ENCODE results near the gene ATP8A2.

The ATP8A2 gene

DNA sequence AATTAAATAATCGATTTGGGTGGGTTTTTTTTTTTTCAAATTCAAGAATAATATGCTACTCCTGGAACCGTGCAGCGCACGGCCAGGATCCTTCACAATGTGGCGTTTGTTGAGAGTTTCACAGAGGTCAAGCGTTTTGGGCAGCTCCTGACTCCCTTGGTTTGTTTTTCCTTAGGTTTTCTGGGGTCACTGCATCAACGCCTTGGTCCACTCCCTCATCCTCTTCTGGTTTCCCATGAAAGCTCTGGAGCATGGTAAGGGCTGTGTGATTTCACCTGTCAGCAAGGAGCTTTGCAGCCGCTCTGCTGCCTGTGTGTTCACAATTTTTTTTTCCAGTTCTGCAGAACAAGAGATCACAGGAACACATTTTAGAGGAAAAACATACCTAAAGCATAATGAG is 467.6 kb downstream of the ATP8A2 start:
- peak overlapping the region; percentile 9 for H3K4me3 Mint-ChIP-seq
- no peak for DNase-seq
- H3K4me1 Mint-ChIP-seq = peaks cover 70% of the 10 kb centered on the region
- TF ChIP-seq, protein P1, sequence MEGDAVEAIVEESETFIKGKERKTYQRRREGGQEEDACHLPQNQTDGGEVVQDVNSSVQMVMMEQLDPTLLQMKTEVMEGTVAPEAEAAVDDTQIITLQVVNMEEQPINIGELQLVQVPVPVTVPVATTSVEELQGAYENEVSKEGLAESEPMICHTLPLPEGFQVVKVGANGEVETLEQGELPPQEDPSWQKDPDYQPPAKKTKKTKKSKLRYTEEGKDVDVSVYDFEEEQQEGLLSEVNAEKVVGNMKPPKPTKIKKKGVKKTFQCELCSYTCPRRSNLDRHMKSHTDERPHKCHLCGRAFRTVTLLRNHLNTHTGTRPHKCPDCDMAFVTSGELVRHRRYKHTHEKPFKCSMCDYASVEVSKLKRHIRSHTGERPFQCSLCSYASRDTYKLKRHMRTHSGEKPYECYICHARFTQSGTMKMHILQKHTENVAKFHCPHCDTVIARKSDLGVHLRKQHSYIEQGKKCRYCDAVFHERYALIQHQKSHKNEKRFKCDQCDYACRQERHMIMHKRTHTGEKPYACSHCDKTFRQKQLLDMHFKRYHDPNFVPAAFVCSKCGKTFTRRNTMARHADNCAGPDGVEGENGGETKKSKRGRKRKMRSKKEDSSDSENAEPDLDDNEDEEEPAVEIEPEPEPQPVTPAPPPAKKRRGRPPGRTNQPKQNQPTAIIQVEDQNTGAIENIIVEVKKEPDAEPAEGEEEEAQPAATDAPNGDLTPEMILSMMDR (IDR thresholded peaks at IDR 0.05) = no peak
- H3K36me3 Mint-ChIP-seq (ENCODE audit: low read depth) = no peaks in the 10 kb centered on the region
- H3K27me3 Mint-ChIP-seq (ENCODE audit: low read depth, poor library complexity) = peaks cover 5% of the 10 kb centered on the region
- H3K27ac Mint-ChIP-seq = peak overlapping the region; percentile 84
- peaks cover 7% of the 10 kb centered on the region for H3K9me3 Mint-ChIP-seq

DNA sequence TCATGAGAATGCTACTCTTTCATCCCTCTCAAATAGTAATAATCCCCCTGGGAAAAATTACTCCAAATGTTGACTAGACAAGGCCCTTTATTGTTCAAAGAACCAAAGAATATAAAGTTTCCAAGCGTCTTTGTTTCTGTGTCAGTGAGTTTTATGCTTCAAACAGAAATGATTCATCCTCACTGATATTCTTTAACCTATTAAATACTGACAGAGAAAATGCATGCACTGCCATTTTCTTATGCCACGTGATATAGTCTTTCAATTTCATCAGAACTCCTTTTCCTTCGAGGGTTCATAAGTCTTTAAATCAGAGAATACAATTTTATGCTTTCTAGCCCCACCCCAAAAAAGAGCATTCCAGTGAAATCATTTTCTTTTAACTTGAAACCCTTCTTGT is 468.5 kb downstream of the ATP8A2 start:
- Mint-ChIP-seq H3K36me3 (ENCODE audit: low read depth) (no peaks in the 10 kb centered on the region), H3K4me1 (peaks cover 70% of the 10 kb centered on the region), H3K4me3 (peak overlapping the region; percentile 41), H3K27me3 (ENCODE audit: low read depth, poor library complexity) (peaks cover 9% of the 10 kb centered on the region), H3K9me3 (peaks cover 7% of the 10 kb centered on the region), H3K27ac (peak overlapping the region; percentile 84)
- DNase-seq = no peak
- TF ChIP-seq, protein P1 (IDR thresholded peaks at IDR 0.05) = no peak

DNA sequence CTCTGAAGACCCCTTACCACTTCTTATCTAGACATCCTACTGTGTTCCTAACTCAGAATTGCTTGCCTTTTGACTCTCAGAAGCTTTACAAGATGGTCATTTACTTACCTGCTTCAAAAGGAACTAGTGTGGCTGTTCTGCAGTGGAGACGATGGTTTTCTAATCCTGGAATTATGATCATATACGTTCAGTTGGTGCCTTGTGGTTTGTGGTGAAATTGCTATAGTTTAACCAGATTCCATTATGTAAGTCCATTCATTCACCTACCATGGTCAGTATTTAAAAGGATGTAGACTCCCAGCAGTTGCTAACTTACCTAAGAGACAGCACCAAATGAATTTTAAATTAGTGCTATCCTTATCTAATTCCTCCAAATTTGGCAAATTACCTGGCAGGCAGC is 469.2 kb downstream of the ATP8A2 start:
- Mint-ChIP-seq H3K9me3 (peaks cover 7% of the 10 kb centered on the region), H3K27me3 (ENCODE audit: low read depth, poor library complexity) (peaks cover 9% of the 10 kb centered on the region), H3K4me3 (no peak overlapping the region), H3K4me1 (peaks cover 71% of the 10 kb centered on the region), H3K36me3 (ENCODE audit: low read depth) (no peaks in the 10 kb centered on the region), H3K27ac (no peak overlapping the region)
- no peak for DNase-seq
- TF ChIP-seq, protein P1 (IDR thresholded peaks at IDR 0.05) = no peak

DNA sequence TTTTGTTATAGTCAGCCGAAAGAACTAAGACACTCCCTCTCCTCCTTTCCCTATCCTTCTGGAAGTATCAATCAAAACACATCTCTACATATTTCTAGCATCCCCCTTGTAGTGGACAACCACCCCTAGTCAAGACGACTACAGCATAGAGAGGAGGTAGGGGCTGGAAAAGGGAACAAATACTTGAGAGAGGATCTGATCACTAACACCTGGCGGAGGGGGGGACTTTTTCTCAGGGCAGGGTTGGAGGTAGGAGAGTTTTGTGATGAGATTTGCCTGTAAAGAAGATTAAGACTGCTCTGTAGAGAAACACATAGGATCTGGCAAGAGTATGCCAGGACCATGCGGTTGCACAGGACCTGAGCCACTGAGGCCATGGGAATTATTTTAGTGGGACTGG is 471.9 kb downstream of the ATP8A2 start:
- no peak for DNase-seq
- Mint-ChIP-seq H3K27me3 (ENCODE audit: low read depth, poor library complexity) (peaks cover 12% of the 10 kb centered on the region), H3K27ac (peak overlapping the region; percentile 0), H3K9me3 (peaks cover 7% of the 10 kb centered on the region), H3K4me1 (peaks cover 71% of the 10 kb centered on the region), H3K4me3 (no peak overlapping the region), H3K36me3 (ENCODE audit: low read depth) (no peaks in the 10 kb centered on the region)
- TF ChIP-seq, protein P1 (IDR thresholded peaks at IDR 0.05) = no peak

DNA sequence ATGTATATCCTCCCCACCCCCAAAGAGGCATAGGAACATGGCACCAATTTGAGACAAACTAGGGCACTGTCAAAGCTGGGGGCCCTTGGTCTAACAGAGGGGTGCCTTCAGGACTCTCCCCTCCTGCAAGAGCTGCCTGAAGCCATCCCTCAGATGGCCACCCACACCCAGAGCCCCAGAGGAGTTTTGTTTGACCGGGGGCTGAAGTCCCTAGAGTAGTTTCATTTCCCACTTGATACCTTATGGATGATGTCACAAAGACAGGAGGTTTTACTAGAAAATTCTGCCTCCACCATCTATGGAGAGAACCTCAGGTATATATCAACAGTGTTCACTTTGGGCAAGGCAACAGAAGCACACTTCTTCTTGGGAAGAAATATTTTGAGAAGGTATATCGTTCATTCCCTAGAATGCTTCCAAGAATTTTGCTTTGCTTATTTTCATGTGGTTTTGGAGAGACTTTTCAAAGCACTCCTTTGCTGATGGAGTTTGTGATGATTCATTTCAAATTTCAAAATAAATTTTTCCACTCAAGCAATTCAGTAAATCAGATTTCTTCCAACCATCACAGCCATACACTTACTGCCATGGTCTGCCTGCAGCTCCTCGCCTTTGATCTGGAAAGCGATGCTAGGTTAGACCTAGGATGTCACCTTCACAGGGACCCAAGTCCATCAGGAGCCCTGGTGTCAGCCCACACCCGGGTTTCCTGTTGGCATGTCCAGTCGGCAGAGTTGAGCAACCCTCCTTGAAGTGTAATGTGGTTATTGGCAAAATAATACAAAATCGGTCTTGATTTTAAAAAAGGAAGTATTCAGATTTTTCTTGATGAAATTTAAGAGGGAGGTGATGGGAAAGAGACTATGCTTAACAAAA is 473.0 kb downstream of the ATP8A2 start:
- H3K27ac Mint-ChIP-seq = no peak overlapping the region
- H3K4me1 Mint-ChIP-seq = peaks cover 71% of the 10 kb centered on the region
- TF ChIP-seq, protein P1 (IDR thresholded peaks at IDR 0.05) = no peak
- no peak overlapping the region for H3K4me3 Mint-ChIP-seq
- no peak for DNase-seq
- no peaks in the 10 kb centered on the region for H3K36me3 Mint-ChIP-seq (ENCODE audit: low read depth)
- peaks cover 12% of the 10 kb centered on the region for H3K27me3 Mint-ChIP-seq (ENCODE audit: low read depth, poor library complexity)
- peaks cover 7% of the 10 kb centered on the region for H3K9me3 Mint-ChIP-seq

Measured in nephron progenitor cell (in vitro differentiated cells).